DMS153 treated with DMSO at 0.1 percent for 48 hours (cell line): ENCODE measurements around the gene MORN3.
"Not testable (repeated sequence)": the region's sequence is repeated elsewhere in the genome, so short reads cannot be mapped to it uniquely, and the experiment has no call there.

Source experiments
- DNase-seq: peaks from one replicate; lab custom pipeline; 2025; ENCODE audit not compliant: unreplicated experiment; lab: John Stamatoyannopoulos, UW

MORN3 gene

DNA sequence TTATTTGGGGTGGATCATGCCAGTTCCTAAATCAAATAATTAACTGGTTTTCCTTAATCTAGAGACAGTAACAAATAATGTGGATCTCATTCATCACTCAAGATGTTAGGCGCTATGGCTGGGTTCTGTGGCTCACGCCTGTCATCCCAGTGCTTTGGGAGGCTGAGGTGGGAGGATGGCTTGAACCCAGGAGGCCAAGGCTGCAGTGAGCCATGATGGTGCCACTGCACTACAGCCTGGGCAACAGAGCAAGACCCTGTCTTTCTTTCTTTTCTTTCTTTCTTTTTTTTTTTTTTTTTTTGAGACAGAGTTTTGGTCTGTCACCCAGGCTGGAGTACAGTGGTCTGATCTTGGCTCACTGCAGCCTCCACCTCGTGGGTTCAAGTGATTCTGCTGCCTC lies 23.3 kb upstream of the MORN3 start:
- DNase-seq = not testable (repeated sequence)

DNA sequence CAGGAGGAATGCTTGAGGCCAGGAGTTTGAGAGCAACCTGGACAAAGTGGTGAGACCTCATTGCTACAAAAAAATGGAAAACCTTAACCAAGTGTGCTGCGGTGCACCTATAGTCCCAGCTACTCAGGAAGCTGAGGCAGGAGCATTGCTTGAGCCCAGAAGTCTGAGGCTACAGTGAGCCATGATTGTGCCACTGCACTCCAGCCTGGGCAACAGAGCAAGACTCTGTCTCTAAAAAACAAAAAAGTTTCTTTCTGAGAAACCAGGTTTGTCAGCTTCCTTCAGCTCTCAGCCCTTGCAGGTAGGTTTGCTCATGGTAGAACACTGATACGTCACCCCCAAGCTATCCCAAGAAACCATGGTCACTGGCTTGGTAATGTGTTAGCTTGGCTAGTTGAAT lies 20.0 kb upstream of the MORN3 start:
- DNase-seq = no peak

DNA sequence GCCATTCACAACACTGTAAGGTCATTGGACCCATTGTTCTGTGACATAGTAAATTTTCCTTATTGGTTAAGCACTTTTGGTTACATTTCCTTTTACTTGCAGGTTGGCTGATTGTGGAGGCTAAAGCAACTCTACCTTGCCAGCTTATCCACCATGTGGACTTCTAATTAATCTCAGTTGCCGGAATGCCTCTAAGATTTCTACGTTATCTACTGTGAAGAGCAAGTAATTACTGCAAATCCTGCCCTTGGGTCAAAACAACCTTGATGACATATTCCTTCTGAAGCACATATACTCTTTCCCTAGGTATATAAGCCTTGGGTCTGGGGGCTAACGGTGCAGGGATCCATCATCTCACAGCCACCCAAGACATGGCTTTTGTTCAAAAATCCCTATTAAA lies 19.5 kb upstream of the MORN3 start:
- DNase-seq = no peak

DNA sequence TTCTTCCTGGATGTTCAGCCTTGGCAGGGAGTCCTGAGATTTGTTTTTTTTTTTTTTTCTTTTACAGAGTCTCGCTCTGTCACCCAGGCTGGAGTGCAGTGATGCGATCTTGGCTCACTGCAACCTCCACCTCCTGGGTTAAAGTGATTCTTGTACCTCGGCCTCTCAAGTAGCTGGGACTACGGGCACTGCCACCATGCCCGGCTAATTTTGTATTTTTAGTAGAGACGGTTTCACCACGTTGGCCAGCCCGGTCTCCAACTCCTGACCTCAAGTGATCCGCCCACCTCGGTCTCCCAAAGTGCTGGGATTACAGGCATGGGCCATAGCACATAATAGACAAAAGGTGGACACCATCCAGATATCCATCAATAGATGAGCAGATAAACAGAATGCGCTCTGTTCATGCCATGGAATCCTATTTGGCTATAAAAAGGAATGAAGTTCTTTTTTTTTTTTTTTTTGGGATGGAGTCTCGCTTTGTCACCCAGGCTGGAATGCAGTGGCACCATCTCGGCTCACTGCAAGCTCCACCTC lies 10.3 kb upstream of the MORN3 start:
- DNase-seq = not testable (repeated sequence)

DNA sequence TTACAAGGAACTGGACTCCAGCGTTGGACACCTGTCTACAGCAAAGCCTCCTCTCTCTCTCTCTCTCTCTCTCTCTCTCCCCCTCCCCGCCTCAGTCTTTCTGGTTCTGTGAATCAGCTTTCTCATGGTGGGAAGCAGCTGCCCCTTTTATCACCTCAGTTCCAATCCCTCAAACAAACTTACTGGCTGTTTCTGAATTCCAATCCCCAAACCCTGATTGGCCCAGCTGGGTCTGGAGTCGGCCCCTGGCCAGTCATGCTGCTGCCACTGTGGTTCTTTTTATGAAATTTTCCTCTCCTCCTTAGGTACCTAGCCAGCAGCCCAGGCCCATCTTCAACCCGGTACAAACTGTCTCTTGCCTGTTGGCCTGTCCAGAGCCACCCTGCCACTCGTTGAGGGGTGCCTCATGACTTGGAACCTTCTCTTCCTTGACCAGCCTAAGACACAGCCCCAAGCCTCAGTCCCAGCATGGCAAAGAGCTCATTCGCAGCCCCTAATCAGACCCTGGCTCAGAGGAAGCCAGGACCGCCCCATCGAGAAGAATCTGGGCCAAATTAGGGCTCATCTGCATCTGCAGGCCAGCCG lies 9.4 kb upstream of the MORN3 start:
- DNase-seq = no peak

DNA sequence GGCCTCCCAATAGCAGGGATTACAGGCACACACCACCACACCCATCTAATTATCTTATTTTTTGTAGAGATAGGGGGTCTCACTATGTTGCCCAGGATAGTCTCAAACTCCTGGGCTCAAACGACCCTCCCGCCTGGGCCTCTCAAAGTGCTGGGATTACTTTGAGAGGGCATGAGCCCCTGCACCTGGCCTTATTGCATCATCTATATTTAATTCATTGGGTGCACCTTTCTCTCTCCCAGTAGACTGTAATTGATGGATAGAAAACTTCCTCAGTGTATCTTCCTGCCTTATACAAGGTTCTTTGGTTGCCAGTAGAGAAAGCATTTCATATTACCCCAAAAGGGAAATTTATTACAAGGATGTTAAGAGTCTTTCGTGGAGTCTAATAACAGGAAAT lies 8.9 kb upstream of the MORN3 start:
- DNase-seq = no peak

DNA sequence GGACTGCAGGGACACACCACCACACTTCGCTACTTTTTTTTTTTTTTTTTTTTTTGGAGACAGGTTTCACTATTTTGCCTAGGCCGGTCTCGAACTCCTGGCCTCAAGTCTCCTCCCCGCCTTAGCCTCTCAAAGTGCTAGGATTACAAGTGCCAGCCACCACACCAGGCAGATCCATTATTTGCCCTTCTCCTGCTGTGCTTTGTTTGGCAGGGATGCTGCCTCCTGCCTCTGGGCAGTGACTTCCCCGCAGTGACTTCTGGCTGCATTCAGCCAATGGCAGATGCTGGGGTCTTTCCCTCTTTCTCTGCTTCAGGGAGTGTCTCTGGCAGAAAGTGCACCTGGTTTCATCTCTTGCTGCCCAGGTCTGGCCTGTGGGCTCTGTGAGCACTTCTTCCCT lies 6.7 kb upstream of the MORN3 start:
- no peak for DNase-seq

DNA sequence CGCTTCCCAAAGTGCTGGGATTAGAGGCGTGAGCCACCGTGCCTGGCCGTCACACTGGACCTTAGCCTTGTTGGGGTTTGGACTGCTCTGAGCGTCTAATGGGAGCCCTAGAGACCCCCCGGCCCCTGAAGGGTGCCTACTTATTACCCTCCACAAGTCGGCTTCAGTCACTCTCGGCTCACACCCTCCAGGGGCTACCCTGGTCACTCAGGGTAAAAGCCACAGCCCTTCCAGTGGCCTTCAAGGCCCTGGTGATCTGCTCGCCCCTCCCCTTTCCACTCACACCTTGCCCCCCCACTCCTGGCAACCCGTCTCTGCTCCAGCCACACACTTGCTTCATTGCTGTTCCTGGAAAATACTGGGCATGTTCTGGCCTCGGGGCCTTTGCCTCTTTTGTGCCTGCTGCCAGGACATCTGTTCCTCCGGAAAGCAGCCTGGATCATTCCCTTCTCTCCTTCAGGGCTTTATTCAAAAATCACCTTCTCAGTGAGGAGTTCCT lies 3.6 kb upstream of the MORN3 start:
- peak; percentile 23 for DNase-seq

DNA sequence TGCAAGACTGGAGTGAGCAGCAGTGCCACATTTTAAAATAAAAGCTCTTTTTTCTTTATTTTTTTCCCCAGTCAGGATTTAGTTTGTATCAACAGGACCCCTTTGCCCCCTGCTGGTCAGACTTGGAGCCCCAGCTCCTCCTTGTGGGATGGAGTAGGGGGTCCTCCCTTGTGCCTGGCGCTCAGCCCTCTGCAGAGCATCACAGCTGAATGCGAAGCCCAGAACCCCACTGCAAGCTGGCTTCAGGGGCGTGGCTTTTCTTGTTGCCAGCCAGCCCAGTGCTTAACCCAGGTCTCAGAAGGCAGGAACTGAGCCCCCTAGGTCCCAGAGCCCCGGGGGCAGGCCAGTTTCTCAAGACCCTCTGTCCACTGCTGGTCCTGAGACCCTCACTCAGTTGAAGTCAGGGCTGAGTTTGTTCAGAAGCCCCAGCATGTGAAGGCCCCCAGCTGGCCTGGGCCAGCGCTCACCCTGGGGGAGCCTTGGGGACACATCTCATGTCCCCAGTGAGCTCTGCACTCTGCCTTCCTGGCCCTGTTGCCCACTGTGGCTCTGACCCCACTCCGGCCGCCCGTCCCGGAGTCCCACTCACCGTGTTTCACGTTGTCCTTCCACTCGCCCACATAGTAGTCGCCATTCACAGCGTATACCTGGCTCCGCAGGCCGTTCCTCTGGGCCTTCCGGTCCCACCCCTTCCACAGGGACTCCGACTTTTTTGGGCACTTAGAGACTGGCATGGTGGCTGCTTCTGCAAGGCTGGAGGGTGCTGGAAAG lies 519 bp downstream of the MORN3 start:
- DNase-seq = no peak

DNA sequence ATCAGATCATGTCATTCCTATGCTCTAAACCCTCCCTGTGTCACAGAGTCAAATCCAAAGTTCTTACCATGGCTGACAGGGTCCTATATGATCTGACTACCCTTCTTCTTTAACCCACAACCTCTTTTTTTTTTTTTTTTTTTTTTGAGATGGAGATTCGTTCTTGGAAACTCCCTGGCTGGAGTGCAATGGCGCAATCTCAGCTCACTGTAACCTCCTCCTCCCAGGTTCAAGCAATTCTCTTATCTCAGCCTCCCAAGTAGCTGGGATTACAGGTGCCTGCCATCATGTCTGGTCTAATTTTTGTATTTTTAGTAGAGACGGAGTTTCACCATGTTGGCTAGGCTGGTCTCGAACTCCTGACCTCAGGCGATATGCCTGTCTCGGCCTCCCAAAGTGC lies 2.6 kb downstream of the MORN3 start:
- not testable (repeated sequence) for DNase-seq

DNA sequence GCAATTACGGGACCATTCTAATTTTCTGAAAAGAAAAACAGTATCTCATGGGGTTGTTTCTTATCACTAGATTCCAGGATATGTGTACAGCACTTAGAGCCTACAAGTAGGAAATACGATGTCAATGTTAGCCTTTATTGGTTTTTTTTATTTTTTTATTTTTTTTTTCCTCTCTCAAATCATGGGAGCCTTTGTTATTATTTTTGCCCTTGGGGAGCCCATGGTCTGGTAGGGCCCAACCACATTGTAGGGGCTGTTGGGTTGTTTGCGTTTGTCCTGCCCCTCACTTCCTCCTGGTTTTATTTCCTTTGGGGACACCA lies 5.9 kb downstream of the MORN3 start:
- DNase-seq = no peak

DNA sequence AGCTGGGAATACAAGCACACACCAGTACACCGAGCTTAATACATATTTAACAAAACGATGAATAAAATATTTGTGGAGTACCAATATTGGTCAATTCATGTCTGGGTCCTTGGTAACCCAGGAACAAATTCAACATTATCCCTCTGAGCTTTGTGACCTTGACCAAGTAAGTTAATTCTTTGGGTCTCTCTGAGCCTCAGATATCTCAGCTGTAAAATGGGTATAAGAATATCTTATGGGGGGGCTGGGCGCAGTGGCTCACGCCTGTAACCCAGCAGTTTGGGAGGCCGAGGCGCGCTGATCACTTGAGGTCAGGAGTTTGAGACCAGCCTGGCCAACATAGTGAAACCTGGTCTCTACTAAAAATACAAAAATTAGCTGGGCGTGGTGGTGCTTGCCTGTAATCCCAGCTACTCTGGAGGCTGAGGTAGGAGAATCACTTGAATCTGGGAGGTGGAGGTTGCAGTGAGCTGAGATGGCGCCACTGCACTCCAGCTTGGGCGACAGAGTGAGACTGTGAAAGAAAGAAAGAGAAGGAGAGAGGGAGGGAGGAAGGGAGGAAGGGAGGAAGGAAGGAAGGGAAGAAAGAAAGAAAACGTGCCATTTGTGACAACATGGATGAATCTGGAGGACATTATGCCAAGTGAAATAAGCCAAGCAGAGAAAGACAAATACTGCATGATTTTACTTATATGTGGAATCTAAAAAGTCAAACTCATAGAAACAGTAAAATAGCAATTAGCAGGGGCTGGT lies 7.9 kb downstream of the MORN3 start:
- not testable (repeated sequence) for DNase-seq

DNA sequence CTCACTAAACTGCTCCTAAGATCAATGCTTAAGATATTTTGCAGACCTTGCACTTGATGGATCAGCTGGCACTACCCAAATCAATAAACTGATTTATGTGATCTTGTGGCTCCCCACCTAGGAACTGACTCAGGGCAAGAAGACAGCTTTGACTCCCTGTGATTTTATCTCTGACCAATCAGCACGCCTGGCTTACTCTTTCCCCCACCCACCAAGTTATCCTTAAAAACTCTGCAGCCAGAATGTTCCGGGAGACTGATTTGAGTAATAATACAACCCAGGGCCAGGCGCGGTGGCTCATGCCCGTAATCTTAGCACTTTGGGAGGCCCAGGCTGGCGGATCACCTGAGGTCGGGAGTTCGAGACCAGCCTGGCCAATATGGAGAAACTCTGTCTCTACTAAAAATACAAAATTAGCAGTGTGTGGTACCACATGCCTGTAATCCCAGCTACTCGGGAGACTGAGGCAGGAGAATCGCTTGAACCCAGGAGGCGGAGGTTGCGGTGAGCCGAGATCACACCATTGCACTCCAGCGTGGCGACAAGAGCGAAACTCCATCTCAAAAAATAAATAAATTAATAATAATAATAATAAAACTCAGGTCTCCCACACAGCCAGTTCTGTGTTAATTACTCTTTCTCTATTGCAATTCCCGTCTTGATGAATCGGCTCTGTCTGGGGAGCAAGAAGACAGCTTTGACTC lies 12.0 kb downstream of the MORN3 start:
- no peak for DNase-seq

DNA sequence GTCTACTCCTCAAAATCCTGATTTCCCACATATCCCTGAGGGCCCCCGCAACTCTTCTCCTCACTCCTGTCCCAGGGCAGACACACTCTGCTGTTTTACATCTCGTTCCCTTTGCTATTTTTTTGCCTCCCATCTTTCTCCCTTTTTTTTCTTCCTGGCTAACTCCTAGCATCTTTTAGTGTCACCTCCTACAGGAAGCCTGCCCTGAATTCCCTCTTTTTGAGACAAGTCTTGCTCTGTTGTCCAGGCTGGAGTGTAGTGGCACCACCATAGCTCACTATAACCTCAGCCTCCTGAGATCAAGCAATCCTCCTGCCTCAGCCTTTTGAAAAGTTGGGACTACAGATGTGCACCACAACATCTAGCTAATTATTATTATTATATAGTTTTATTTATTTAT lies 13.3 kb downstream of the MORN3 start:
- no peak for DNase-seq

DNA sequence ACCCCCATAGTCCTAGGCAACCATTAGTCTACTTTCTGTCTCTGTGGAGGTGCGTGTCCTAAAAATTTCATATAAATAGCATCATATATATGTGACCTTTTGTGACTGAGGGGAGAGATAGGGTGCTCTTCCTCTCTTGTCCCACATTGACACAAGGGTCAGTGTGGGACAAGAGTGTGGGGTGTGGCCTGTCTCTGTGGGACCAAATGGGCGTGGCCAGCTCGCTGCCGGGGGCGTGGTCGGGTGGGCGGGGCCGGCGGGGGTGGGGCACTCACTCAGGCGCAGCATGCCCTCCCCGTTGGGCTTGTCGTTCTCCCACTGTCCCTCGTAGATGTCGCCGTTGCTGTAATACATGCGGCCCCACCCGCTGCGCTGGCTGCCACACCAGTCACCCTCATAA lies 15.5 kb downstream of the MORN3 start:
- DNase-seq = no peak

DNA sequence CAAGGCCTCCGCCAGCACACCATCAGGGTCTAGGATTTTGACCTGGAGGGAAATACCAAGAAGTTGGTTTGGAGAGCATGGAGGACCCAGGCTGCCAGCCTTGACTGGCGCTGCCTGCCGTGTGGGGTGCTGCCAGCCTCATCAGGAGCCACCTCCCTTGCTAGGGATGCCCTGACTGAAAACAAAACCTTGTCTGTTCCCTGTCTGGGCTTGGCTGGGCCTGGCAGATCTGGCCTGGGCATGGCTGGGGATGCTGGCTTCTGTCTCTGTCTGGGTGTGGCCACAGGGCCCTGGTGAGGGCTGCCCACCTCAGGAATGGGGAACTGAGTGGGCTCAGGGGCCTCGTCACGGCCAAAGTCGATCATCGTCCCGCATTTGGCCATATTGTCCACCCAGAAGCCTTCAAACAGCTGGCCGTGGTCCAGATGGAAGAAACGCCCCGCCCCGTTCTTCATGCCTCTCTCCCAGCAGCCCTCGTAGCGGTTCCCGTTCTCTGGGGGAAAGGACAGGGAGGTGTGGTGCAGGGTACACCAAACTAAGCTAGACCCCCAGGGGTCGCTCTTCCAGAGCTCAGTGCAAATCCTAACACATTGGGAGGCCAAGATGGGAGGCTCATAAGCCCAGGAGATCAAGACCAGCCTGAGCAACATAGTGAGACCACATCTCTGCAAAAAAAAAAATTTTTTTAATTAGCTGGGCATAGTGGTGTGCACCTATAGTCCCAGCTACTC lies 16.5 kb downstream of the MORN3 start:
- no peak for DNase-seq

DNA sequence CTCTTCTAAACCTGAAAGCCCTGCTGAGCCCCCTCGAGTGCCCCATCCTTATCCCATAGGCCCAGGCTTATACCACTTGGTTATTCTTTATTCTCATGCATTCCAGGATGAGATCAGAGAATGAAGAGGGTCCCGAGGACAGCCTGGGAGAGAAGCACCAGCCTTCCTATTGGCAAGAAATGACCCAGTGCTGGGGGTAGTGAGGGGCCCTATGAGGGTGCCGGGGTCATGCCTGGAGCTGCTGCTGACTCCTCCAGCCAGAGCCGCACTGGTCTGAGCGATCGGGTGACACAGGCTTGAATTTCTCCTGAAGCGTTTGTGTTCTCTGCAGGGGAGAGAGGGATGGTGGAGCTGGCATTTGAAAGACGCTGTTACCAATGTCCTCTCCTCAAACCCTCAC lies 18.1 kb downstream of the MORN3 start:
- DNase-seq = no peak

DNA sequence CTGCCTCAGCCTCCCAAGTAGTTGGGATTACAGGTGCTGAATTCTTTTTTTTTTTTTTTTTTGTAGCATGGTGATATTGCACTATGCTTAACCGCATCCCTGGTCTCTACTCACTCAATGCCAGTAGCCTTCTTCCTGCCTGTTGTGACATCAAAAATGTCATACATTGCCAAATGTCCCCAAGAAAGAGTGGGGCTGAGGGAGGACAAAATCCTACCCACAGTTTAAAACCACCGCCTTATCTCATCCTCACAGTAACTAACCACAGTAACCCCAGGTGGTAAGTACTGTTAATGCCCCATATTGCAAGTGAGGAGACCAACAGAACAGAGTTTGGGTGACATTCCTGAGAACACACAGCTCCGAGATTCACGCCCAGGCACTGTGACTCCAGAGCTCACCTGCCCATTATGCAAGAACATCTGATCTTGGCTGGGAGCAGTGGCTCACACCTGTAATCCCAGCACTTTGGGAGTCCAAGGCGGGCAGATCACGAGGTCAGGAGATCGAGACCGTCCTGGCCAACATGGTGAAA lies 19.6 kb downstream of the MORN3 start:
- DNase-seq = no peak

DNA sequence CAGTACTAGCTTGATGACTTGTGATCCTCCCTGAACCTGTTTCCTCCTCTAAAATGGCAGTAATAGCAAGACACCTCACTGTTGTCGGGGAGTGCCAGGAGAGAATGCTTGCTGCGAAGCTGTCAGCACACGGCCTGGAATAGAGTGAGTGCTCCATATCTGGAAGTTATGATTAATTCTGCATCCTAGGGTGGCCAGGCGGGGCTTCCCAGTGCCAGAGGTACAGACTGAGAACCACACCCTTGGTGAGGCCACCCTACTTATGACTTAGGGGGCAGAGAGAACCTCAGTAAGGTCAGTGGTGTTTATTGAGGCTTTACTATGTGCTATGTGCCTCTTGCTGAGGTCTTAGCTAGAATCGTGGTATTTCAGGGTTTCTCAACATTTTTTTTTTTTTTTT lies 20.1 kb downstream of the MORN3 start:
- no peak for DNase-seq

DNA sequence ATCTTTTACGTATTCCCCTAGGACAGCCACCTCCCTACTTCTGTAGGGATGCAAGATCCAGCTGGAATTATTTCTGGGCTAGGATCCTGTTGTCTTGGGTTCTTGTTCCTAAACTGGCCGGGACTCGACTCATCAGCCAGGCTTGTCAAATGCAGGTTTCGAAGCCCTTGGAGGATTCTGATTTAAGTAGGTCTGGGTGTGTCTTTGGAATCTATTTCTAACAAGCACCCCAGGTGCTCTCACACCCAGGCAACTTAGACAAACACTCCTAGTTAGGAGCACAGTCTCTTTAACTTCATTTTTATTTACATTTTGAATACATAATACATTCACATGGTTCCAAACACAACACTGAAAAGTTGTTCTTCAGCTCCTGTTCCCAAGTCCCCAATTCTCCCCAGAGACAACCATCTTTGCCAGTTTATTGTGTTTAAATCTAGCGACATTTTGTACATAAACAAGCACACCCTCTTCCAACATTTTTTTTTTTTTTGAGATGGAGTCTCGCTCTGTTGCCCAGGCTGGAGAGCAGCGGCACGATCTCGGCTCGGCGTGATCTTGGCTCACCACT lies 20.9 kb downstream of the MORN3 start:
- DNase-seq = no peak
